HPDE6-E6E7 (cell line): ENCODE data around the gene UBA7.
"Not testable (repeated sequence)": the region's sequence is repeated elsewhere in the genome, so short reads cannot be mapped to it uniquely, and the experiment has no call there.

Experiments used
- DNase-seq: peaks from one replicate; pipeline ENCODE4 v3.0.0; 2011; ENCODE audit warnings: missing footprints; ENCODE audit errors: extremely low spot score

Gene UBA7

GRCh38 chr3:49785565-49786356 lies 28.0 kb downstream of the UBA7 start:
- no peak for DNase-seq

GRCh38 chr3:49782277-49782676 lies 31.5 kb downstream of the UBA7 start:
- DNase-seq, result not testable (repeated sequence)

- DNase-seq, result no peak
Observed at GRCh38 chr3:49781415-49782199, 32.1 kb downstream of the UBA7 start.

GRCh38 chr3:49780975-49781365 lies 32.8 kb downstream of the UBA7 start:
- DNase-seq, result not testable (repeated sequence)

- DNase-seq, result no peak
Observed at GRCh38 chr3:49780080-49780974, 33.4 kb downstream of the UBA7 start.

GRCh38 chr3:49779358-49780079 lies 34.2 kb downstream of the UBA7 start:
- DNase-seq, result no peak

- not testable (repeated sequence) for DNase-seq
Observed at GRCh38 chr3:49776101-49776500, 37.7 kb downstream of the UBA7 start.

- no peak for DNase-seq
Observed at GRCh38 chr3:49775538-49775937, 38.2 kb downstream of the UBA7 start.

- DNase-seq, result no peak
Observed at GRCh38 chr3:49772703-49773102, 41.0 kb downstream of the UBA7 start.

GRCh38 chr3:49771340-49771938 lies 42.3 kb downstream of the UBA7 start:
- DNase-seq, result no peak

GRCh38 chr3:49769926-49770325 lies 43.8 kb downstream of the UBA7 start:
- no peak for DNase-seq

- DNase-seq, result no peak
Observed at GRCh38 chr3:49769286-49769915, 44.4 kb downstream of the UBA7 start.

GRCh38 chr3:49763981-49764380 lies 49.8 kb downstream of the UBA7 start:
- no peak for DNase-seq

- no peak for DNase-seq
Observed at GRCh38 chr3:49761661-49762060, 52.1 kb downstream of the UBA7 start.

GRCh38 chr3:49759226-49759625 lies 54.5 kb downstream of the UBA7 start:
- no peak for DNase-seq

GRCh38 chr3:49757197-49757596 lies 56.6 kb downstream of the UBA7 start:
- DNase-seq, result no peak

GRCh38 chr3:49756036-49756435 lies 57.7 kb downstream of the UBA7 start:
- no peak for DNase-seq
